K562 (cell line): ENCODE measurements around the gene CCSER1. TPM values are rescaled to one million over a fixed set of nuclear protein-coding genes. Genes with fewer than 3 reads are reported as not detected.

Experiments
- ATAC-seq: fragments of 200-7000 bp; cut with Tn5 transposase; 3 replicates; pipeline ENCODE4 v1.9.1; 2020; ENCODE audit warnings: moderate library complexity
- BruUV-seq: library from RNA; stranded (reverse); fragments of 400-500 nt; replicated peaks from 2 replicates; lab custom pipeline; 2021; lab: Mats Ljungman, UMichigan
- CTCF ChIA-PET: fragments of 300-600 bp; formaldehyde crosslinking; extraction: SDS; loops from one replicate; lab custom pipeline; 2021; ENCODE audit warnings: low intra/inter-chr PET ratio; lab: Yijun Ruan, JAX
- POLR2A ChIA-PET: fragments of 300-600, 350-650 bp; sonication (Branson Sonifier 250); formaldehyde crosslinking; extraction: SDS; loops from one replicate; lab custom pipeline; 2021; ENCODE audit warnings: antibody characterized with exemption, inconsistent platforms; lab: Yijun Ruan, JAX
- DNase-seq, 4 experiments: peaks; one replicate each; pipeline versions ENCODE4 v3.0.0 to v3.0.0-alpha.2; 2011 to 2018; ENCODE audit warnings: low spot score in 3 of 4, mixed read lengths in 3 of 4; ENCODE audit errors: extremely low read depth in 1 of 4
- FAIRE-seq: peaks from 2 replicates; lab custom pipeline; 2011; peaks lifted over from hg19 to GRCh38; lab: Jason Lieb, UNC
- H2AFZ ChIP-seq: 2 replicates; pipeline ENCODE4 v1.6.0; 2011; ENCODE audit warnings: low read depth, low read length, control low read depth, inconsistent platforms
- H3K27ac ChIP-seq: fragments of 200-600 bp; 3 replicates; pipeline ENCODE4 v1.8.0; 2011; ENCODE audit warnings: low read depth, mild to moderate bottlenecking, control low read depth, inconsistent platforms, low read length, moderate library complexity, mixed read lengths; ENCODE audit errors: extremely low read depth
- H3K27me3 ChIP-seq, 2 experiments: fragments of 300-600 bp in 1 of 2; 2 replicates in 1 of 2; 3 replicates in 1 of 2; pipeline versions ENCODE4 v1.6.0 to v1.8.0; 2011; ENCODE audit warnings: inconsistent platforms in 2 of 2, low read length in 2 of 2, mild to moderate bottlenecking in 1 of 2, mixed read lengths in 1 of 2, moderate library complexity in 1 of 2; ENCODE audit not compliant: control insufficient read depth in 2 of 2, insufficient read depth in 2 of 2
- H3K36me3 ChIP-seq: fragments of 300-600 bp; 3 replicates; pipeline ENCODE4 v1.8.0; 2011; ENCODE audit warnings: mild to moderate bottlenecking, low read length, inconsistent platforms; ENCODE audit not compliant: control insufficient read depth, insufficient read depth
- H3K4me1 ChIP-seq, 2 experiments: fragments of 200-600 bp in 1 of 2; replicated peaks in 1 of 2; 2 replicates in 1 of 2; 3 replicates in 1 of 2; pipeline versions ENCODE4 v1.5.1 to v1.8.0; 2011; ENCODE audit warnings: inconsistent platforms in 2 of 2, low read length in 2 of 2, mild to moderate bottlenecking in 1 of 2, mixed read lengths in 1 of 2, moderate library complexity in 1 of 2; ENCODE audit not compliant: control insufficient read depth in 2 of 2, insufficient read depth in 2 of 2
- H3K4me2 ChIP-seq: 2 replicates; pipeline ENCODE4 v1.6.1; 2011; ENCODE audit warnings: low read length, control low read depth, inconsistent platforms, mixed read lengths; ENCODE audit not compliant: insufficient read depth
- H3K4me3 ChIP-seq: fragments of 200-600 bp; sonication (generic), shearing (Covaris generic); 2 replicates; pipeline ENCODE4 v1.5.1; 2016; ENCODE audit warnings: control low read depth, inconsistent platforms
- H3K79me2 ChIP-seq: fragments of 200-600 bp; 3 replicates; pipeline ENCODE4 v1.8.0; 2011; ENCODE audit warnings: low read length, inconsistent platforms; ENCODE audit not compliant: control insufficient read depth, insufficient read depth
- H3K9ac ChIP-seq, 2 experiments: 2 replicates each; pipeline versions ENCODE4 v1.6.0 to v1.6.1; 2011; ENCODE audit warnings: low read depth in 2 of 2, low read length in 2 of 2, control low read depth in 1 of 2, inconsistent platforms in 1 of 2, mild to moderate bottlenecking in 1 of 2, mixed read lengths in 1 of 2; ENCODE audit not compliant: insufficient read depth in 1 of 2
- H3K9me1 ChIP-seq: one replicate; pipeline ENCODE4 v1.6.0; 2011; ENCODE audit warnings: inconsistent platforms, mild to moderate bottlenecking, low read length, moderate library complexity; ENCODE audit not compliant: control insufficient read depth, insufficient read depth
- H3K9me3 ChIP-seq: replicated peaks from 2 replicates; pipeline ENCODE4 v1.5.1; 2011; ENCODE audit warnings: low read depth, low read length, inconsistent platforms; ENCODE audit not compliant: control insufficient read depth, insufficient read depth
- H4K20me1 ChIP-seq: replicated peaks from 2 replicates; pipeline ENCODE4 v1.6.1; 2011; ENCODE audit warnings: low read length, inconsistent platforms, mixed read lengths; ENCODE audit not compliant: control insufficient read depth, insufficient read depth
- ATF7 ChIP-seq: fragments of 450-650 bp; IDR thresholded peaks from 2 replicates; pipeline ENCODE4 v1.7.1; 2014; ENCODE audit warnings: mild to moderate bottlenecking, moderate library complexity
- DMBX1 ChIP-seq: fragments of 250-450 bp; sonication (Bioruptor Pico); IDR thresholded peaks from 2 replicates; pipeline ENCODE4 v1.8.0; 2022; ENCODE audit warnings: inconsistent platforms, mild to moderate bottlenecking, moderate library complexity, borderline replicate concordance
- ELF1 ChIP-seq: fragments of 200-800 bp; sonication (Bioruptor generic); IDR thresholded peaks from 2 replicates; pipeline ENCODE4 v1.6.1; 2016; ENCODE audit warnings: missing genetic modification characterization, missing compliant biosample characterization
- MAX ChIP-seq: sonication (generic); formaldehyde crosslinking; IDR thresholded peaks from 2 replicates; pipeline ENCODE4 v1.9.0; 2022; ENCODE audit warnings: mild to moderate bottlenecking, missing genetic modification reagents
- MBD1 ChIP-seq: fragments of 250-450 bp; sonication (Bioruptor Pico); IDR thresholded peaks from 2 replicates; pipeline ENCODE4 v1.8.0; 2022; ENCODE audit warnings: inconsistent platforms
- NFE2 ChIP-seq: IDR thresholded peaks from 2 replicates; pipeline ENCODE4 v1.6.1; 2014; ENCODE audit warnings: antibody characterized with exemption, low read depth
- NONO ChIP-seq, 2 experiments: fragments of 200-400 bp in 1 of 2; fragments of 450-650 bp in 1 of 2; formaldehyde crosslinking in 1 of 2; IDR thresholded peaks; 2 replicates each; pipeline ENCODE4 v1.6.1; 2017; ENCODE audit warnings: low read depth in 2 of 2, mild to moderate bottlenecking in 2 of 2, moderate library complexity in 2 of 2, low read length in 1 of 2
- PHF8 ChIP-seq: fragments of 200-600 bp; sonication (generic); IDR thresholded peaks from 2 replicates; pipeline ENCODE4 v1.6.1; 2012; ENCODE audit warnings: mixed run types, mild to moderate bottlenecking, inconsistent platforms, low read length, moderate library complexity, borderline replicate concordance
- RUNX1 ChIP-seq: sonication (generic); IDR thresholded peaks from 2 replicates; pipeline ENCODE4 v1.6.1; 2016; ENCODE audit warnings: antibody characterized with exemption, low read depth
- SMAD2 ChIP-seq: fragments of 150-350 bp; IDR thresholded peaks from 2 replicates; pipeline ENCODE4 v1.6.1; 2014; ENCODE audit warnings: low read depth, mild to moderate bottlenecking, low read length
- SMARCA5 ChIP-seq: fragments of 450-650 bp; IDR thresholded peaks from 2 replicates; pipeline ENCODE4 v1.6.1; 2016
- SRSF1 ChIP-seq: fragments of 200-400 bp; formaldehyde crosslinking; IDR thresholded peaks from 2 replicates; pipeline ENCODE4 v1.6.1; 2017; ENCODE audit warnings: mild to moderate bottlenecking, low read depth, low read length, moderate library complexity
- ZFP36 ChIP-seq: fragments of 150-350 bp; IDR thresholded peaks from 2 replicates; pipeline ENCODE4 v1.6.1; 2018; ENCODE audit warnings: low read length, low read depth; ENCODE audit not compliant: partially characterized antibody
- ZKSCAN3 ChIP-seq: fragments of 250-450 bp; sonication (Bioruptor Pico); IDR thresholded peaks from 2 replicates; pipeline ENCODE4 v1.4.0; 2020
- ZNF431 ChIP-seq: sonication (generic); formaldehyde crosslinking; IDR thresholded peaks from 2 replicates; pipeline ENCODE4 v1.8.0; 2022; ENCODE audit warnings: mild to moderate bottlenecking, missing genetic modification reagents
- WGBS: fragments of 100-300 bp; shearing (Covaris generic); methylation state at CpG from one replicate; pipeline ENCODE4 v1.1.6; 2016; ENCODE audit warnings: low coverage, mixed read lengths; ENCODE audit not compliant: insufficient coverage; ENCODE audit errors: missing lambda C conversion rate; 5-methylcytosine and 5-hydroxymethylcytosine counted together
- in situ Hi-C: fragments of 300-500 bp; cut with MboI; formaldehyde crosslinking; loops from 4 replicates; pipeline ENCODE4 v1.15.0; 2018; ENCODE audit warnings: inconsistent platforms, mixed read lengths
- intact Hi-C: fragments of 100-400 bp; cut with micrococcal nuclease; formaldehyde crosslinking; loops from 2 replicates; pipeline ENCODE4 v1.14.2; 2022
- polyA plus RNA-seq, 8 experiments: library from polyadenylated mRNA; depleted of rRNA in 4 of 8; stranded (reverse) in 5 of 8; unstranded in 3 of 8; fragments of >200 nt; fragmentation: Nextera tagmentation in 2 of 8; fragmentation: Illumina TruSeq in 1 of 8; extraction: Ambion mirVana in 2 of 8; extraction: Trizol in 1 of 8; gene quantifications; 2 replicates each; pipeline versions ENCODE4 v1.2.1 to v1.2.3, GENCODE V29; 2011 to 2014; ENCODE audit warnings: inconsistent platforms in 1 of 8, missing spikeins in 1 of 8
- total RNA-seq, 7 experiments: library from RNA; depleted of rRNA in 6 of 7; stranded (reverse); fragments of >200 nt in 6 of 7; fragmentation: Illumina TruSeq in 2 of 7; extraction: Trizol in 2 of 7; gene quantifications; 2 replicates each; pipeline versions ENCODE4 v1.2.1 to v1.2.3, GENCODE V29; 2011 to 2021; ENCODE audit warnings: low replicate concordance in 1 of 7
- TF ChIP-seq, protein P1 (sequence below): fragments of 250-450 bp; sonication (Bioruptor Pico); IDR thresholded peaks from 2 replicates; pipeline ENCODE4 v1.5.0; 2020; ENCODE audit warnings: mild to moderate bottlenecking, borderline replicate concordance
- TF ChIP-seq, protein P2 (sequence below), 2 experiments: fragments of 450-650 bp in 1 of 2; sonication (generic) in 1 of 2; formaldehyde crosslinking in 1 of 2; IDR thresholded peaks in 1 of 2; conservative IDR thresholded peaks in 1 of 2; 2 replicates each; pipeline versions ENCODE4 v1.6.1 to v1.8.1; 2016 to 2023; ENCODE audit warnings: mild to moderate bottlenecking in 2 of 2, moderate library complexity in 2 of 2, inconsistent platforms in 1 of 2, missing genetic modification reagents in 1 of 2

Gene CCSER1
- total and polyA plus RNA-seq, 9 of the 15 experiments (the other 6 are each of a cell fraction or from before 2014, with no cell fraction given): not detected

DNA sequence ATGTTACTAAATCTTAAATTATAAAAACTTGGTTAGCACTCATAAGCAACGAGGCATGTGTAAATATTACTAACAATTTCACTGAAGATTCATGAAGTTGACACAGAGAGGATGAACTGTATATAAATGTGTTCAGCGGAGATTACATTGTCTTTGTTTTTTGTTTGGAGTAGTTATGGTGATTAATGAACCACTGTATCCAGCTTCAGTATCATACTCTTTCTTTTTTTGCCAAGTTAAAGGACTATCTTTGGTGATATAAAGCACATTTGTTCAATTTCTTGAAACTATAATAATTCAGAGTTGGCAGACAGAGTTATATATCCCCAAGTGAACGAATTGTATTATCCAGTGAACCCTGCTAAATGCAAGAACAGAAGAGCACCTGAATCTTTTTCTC lies 497.6 kb downstream of the CCSER1 start:
- Histone ChIP-seq H3K9me1 (no peaks in the 10 kb centered on the region), H2AFZ (no peak overlapping the region), H3K4me2 (no peak overlapping the region), H3K27ac (no peak overlapping the region), H3K4me1 (no peaks in the 10 kb centered on the region), H3K4me3 (no peak overlapping the region), H3K36me3 (no peaks in the 10 kb centered on the region), H3K79me2 (no peaks in the 10 kb centered on the region), H3K9ac (no peak overlapping the region), H3K27me3 (no peaks in the 10 kb centered on the region), H4K20me1 (no peaks in the 10 kb centered on the region), H3K9me3 (no peaks in the 10 kb centered on the region)
- DNase-seq: no peak
- intact Hi-C loops: no loop called here
- TF ChIP-seq NFE2 (no peak), MBD1 (CRISPR knock-in tag) (no peak), SMARCA5 (no peak), PHF8 (no peak), ATF7 (no peak), DMBX1 (CRISPR knock-in tag) (no peak), RUNX1 (no peak), ZFP36 (no peak), SRSF1 (no peak), ELF1 (tag) (no peak), NONO (IDR thresholded peaks at IDR 0.05; ENCODE audit: low read depth in 2 of 2, low read length in 1 of 2) (no peak), ZKSCAN3 (CRISPR knock-in tag) (no peak), ZNF431 (no peak), SMAD2 (no peak), MAX (CRISPR knock-in tag) (no peak)
- TF ChIP-seq, protein P1, sequence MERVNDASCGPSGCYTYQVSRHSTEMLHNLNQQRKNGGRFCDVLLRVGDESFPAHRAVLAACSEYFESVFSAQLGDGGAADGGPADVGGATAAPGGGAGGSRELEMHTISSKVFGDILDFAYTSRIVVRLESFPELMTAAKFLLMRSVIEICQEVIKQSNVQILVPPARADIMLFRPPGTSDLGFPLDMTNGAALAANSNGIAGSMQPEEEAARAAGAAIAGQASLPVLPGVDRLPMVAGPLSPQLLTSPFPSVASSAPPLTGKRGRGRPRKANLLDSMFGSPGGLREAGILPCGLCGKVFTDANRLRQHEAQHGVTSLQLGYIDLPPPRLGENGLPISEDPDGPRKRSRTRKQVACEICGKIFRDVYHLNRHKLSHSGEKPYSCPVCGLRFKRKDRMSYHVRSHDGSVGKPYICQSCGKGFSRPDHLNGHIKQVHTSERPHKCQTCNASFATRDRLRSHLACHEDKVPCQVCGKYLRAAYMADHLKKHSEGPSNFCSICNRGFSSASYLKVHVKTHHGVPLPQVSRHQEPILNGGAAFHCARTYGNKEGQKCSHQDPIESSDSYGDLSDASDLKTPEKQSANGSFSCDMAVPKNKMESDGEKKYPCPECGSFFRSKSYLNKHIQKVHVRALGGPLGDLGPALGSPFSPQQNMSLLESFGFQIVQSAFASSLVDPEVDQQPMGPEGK: no peak
- TF ChIP-seq, protein P2, sequence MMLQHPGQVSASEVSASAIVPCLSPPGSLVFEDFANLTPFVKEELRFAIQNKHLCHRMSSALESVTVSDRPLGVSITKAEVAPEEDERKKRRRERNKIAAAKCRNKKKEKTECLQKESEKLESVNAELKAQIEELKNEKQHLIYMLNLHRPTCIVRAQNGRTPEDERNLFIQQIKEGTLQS (IDR thresholded peaks at IDR 0.05): no peak
- TF ChIP-seq, protein P2 (CRISPR knock-in tag; conservative IDR thresholded peaks at IDR 0.05): no peak
- FAIRE-seq: no peak
- CTCF ChIA-PET: no interaction called here
- BruUV-seq: no TSS peak
- ATAC-seq: no peak
- WGBS: 0% methylated on average over 3 of the region's 3 CpGs
- POLR2A ChIA-PET: no interaction called here
- in situ Hi-C loops: no loop called here
